GM12875 (cell line): ENCODE data around the gene FLOT1.

ENCODE experiments used
- H3K4me3 ChIP-seq: one replicate; pipeline ENCODE4 v1.5.1; 2011; ENCODE audit warnings: low read depth, low read length, control low read depth
- TF ChIP-seq, protein P1 (sequence below): IDR thresholded peaks from 2 replicates; pipeline ENCODE4 v1.5.1; 2011; ENCODE audit warnings: low read depth, mild to moderate bottlenecking, control low read depth, inconsistent platforms, low read length, moderate library complexity, borderline replicate concordance; ENCODE audit not compliant: insufficient read depth

FLOT1 gene

DNA sequence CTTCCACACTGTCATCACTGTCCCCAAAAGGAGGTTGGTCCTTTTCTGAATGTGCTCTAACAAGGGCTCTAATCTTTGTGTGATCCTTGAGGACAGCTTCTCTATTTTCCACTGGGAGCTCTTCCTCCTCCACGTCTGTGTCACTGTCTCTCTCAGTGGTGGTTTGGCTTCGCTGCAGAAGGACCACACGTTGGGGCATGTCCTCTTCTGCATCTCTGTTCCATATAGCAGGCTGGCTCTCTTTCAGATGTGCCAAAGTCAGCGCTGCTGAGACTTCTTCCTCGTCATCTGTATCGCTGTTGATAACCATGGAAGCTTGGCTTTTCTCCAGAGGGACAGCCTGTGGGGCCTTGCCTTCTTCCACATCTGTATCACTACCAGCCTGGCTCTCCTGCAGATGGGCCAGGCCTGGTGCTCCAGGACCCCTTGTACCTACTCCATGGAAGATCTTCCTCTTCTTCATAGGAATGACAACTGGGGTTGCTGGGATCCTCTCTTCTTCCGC, 30.0 kb downstream of the FLOT1 start:
- TF ChIP-seq, protein P1, sequence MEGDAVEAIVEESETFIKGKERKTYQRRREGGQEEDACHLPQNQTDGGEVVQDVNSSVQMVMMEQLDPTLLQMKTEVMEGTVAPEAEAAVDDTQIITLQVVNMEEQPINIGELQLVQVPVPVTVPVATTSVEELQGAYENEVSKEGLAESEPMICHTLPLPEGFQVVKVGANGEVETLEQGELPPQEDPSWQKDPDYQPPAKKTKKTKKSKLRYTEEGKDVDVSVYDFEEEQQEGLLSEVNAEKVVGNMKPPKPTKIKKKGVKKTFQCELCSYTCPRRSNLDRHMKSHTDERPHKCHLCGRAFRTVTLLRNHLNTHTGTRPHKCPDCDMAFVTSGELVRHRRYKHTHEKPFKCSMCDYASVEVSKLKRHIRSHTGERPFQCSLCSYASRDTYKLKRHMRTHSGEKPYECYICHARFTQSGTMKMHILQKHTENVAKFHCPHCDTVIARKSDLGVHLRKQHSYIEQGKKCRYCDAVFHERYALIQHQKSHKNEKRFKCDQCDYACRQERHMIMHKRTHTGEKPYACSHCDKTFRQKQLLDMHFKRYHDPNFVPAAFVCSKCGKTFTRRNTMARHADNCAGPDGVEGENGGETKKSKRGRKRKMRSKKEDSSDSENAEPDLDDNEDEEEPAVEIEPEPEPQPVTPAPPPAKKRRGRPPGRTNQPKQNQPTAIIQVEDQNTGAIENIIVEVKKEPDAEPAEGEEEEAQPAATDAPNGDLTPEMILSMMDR: no peak
- H3K4me3 ChIP-seq: no peak overlapping the region

GRCh38 chr6:30711758-30712380, 30.6 kb downstream of the FLOT1 start:
- no peak overlapping the region for H3K4me3 ChIP-seq
- TF ChIP-seq, protein P1: no peak

DNA sequence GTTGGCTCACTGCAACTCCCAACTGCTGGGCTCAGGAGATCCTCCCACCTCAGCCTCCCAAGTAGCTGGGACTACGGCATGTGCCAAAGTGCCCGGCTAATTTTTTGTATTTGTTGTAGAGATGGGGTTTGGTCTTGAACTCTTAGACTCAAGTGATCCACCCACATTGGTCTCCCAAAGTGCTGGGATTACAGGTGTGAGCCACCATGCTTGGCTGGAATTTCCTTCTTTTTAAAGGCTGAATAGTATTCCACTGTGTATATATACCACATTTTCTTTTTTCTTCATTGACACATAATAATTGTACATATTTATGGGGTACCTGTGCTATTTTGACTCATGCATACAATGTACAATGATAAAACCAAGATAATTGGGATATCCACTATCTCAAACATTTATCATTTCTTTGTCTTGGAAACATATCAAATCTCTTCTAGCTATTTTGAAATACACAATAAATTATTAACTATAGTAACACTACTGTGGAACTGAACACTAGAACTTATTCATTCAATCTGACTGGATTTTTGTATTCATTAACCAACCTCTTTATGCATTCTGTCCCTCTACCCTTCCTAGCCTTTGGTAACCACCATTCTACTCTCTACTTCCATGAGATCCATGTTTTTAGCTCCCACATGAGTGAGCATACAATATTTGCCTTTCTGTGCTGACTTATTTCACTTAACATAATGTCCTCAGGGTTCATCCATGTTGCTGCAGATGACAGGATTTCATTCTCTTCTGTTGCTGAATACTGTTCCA, 33.2 kb downstream of the FLOT1 start:
- TF ChIP-seq, protein P1: no peak
- H3K4me3 ChIP-seq: no peak overlapping the region

- TF ChIP-seq, protein P1: no peak
- H3K4me3 ChIP-seq: no peak overlapping the region
Measured at GRCh38 chr6:30707281-30707850, 35.1 kb downstream of the FLOT1 start.

- TF ChIP-seq, protein P1: no peak
- H3K4me3 ChIP-seq: no peak overlapping the region
Measured at GRCh38 chr6:30705620-30706019, 36.9 kb downstream of the FLOT1 start.

DNA sequence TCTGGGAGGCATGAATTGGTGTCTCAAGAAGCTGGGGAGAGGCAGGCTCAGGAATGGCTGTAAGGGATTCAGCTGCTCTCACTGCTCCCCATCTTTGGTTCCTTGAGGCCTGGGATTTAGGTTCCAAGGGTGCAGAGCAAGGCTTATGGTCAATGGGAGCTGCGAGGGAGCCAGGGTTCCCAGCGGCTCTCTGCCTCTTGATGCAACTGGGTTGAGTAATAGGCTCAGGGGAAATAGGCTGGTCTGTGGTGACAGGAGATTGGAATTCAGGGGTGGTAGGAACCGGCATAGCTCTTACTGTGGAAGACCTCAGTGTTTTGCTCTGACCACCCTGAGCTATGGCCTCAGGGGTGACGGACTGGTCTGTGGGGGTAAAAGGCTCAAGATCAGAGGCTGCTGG, 38.7 kb downstream of the FLOT1 start:
- TF ChIP-seq, protein P1: no peak
- H3K4me3 ChIP-seq: no peak overlapping the region

DNA sequence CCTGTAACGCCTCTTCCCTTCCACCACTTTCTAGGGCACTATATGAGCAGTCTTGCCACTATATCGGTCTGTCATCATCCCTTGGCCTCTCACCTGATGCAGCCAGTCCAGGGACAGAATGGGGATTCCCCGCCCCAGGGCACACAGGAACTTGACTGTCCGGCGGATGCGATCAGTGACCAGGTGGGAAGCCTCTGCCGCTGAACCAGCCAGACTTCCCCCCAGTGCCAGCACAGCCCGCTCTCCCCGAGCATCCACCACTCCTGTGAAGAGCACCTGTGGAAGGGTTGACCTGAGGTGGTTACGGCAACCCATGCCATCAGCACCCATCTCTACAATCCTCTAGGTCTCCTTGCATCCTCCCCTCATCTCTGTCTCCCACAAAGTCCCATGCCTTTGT, 39.5 kb downstream of the FLOT1 start:
- no peak overlapping the region for H3K4me3 ChIP-seq
- TF ChIP-seq, protein P1: no peak
